GM12872 (cell line): ENCODE data around the gene NKX6-2.

Experiments
- TF ChIP-seq, protein P1 (sequence below): IDR thresholded peaks from 3 replicates; pipeline ENCODE4 v1.5.1; 2011; ENCODE audit warnings: low read depth, mild to moderate bottlenecking, low read length, moderate library complexity; ENCODE audit not compliant: insufficient read depth

The NKX6-2 gene

DNA sequence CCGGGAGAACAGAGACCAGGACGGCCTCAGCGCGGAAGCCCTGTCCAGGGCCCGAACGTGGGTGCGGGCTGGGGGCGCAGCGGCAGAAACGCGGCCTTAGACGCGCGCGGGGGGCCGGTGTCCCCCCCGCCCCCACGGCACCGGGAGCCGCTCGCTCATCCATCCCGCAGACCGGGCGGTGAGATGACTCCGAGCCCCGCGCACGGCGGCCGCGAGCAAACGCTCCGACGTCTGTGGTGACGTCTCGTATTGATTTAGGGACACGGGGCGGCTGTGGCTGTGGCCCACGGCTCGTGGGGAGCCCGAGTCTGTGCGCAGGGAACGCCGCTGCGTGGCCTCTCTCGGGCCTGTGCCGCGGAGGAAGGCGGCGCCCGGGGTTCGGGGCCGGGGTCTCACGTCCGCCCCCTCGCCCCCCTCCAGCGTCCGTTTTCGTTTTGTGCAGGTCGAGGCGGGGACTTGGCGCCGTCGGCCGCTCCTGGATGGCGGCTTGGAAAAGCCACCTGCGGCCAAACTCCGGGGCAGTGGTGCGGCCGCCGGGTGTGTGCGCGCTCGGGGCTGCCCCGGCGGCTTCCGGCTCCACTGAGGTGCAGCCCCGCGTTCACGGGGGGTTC lies 1.0 kb upstream of the NKX6-2 start:
- TF ChIP-seq, protein P1, sequence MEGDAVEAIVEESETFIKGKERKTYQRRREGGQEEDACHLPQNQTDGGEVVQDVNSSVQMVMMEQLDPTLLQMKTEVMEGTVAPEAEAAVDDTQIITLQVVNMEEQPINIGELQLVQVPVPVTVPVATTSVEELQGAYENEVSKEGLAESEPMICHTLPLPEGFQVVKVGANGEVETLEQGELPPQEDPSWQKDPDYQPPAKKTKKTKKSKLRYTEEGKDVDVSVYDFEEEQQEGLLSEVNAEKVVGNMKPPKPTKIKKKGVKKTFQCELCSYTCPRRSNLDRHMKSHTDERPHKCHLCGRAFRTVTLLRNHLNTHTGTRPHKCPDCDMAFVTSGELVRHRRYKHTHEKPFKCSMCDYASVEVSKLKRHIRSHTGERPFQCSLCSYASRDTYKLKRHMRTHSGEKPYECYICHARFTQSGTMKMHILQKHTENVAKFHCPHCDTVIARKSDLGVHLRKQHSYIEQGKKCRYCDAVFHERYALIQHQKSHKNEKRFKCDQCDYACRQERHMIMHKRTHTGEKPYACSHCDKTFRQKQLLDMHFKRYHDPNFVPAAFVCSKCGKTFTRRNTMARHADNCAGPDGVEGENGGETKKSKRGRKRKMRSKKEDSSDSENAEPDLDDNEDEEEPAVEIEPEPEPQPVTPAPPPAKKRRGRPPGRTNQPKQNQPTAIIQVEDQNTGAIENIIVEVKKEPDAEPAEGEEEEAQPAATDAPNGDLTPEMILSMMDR, result no peak

DNA sequence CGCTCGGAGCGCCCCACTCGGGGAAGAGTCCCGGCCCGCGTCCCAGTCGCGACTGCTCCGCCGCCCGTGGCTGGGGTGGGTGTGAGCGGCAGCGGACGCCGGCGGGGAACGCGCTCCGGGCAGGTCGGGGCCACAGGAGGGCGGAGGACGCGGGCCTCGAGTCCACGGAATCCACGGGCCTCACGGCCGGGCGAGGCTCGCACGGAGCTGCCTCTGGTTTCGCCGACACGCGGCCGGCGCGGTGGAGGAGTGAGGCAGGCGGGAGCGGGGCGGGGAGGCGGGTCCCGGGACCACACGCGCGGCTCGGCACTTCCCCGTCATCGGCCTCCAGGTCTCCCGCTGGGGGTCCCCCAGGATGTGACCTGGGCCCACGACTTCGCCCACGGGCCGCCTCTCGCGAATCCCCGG lies 533 bp upstream of the NKX6-2 start:
- TF ChIP-seq, protein P1, result no peak

DNA sequence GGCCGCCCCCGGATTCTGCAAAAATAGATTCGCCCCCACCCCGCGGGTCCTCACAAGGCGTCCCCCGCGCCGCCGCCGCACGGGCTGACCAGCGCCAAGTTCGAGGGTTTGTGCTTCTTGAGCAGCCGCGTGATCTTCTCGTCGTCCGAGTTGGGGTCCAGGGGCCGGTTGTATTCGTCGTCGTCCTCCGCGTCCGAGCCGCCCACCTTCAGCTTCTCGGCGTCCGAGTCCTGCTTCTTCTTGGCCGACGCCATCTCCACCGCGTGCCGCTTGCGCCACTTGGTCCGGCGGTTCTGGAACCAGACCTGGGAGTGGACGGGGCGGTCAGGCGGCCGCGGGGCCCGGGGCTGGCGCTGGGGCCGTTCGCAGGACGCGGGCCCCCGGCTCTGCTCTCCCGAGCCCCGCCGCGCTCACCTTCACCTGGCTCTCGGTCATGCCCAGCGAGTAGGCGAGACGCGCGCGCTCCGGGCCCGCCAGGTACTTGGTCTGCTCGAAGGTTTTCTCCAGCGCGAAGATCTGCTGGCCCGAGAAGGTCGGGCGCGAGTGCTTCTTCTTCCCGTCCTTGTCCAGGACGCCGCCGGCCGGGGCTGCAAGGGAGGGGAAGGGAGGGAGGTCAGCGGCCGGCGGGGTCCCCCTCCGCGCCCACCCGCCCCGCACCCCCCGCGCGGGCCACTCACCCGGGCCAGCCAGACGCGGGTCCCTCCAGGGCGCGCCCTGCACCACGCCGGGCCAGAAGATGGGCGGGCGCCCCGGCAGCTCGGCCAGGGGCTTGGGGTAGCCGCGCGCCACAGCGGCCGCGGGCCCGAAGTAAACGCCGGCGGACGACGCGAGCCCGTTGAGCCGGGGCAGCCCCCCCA lies 853 bp downstream of the NKX6-2 start:
- TF ChIP-seq, protein P1, result no peak

DNA sequence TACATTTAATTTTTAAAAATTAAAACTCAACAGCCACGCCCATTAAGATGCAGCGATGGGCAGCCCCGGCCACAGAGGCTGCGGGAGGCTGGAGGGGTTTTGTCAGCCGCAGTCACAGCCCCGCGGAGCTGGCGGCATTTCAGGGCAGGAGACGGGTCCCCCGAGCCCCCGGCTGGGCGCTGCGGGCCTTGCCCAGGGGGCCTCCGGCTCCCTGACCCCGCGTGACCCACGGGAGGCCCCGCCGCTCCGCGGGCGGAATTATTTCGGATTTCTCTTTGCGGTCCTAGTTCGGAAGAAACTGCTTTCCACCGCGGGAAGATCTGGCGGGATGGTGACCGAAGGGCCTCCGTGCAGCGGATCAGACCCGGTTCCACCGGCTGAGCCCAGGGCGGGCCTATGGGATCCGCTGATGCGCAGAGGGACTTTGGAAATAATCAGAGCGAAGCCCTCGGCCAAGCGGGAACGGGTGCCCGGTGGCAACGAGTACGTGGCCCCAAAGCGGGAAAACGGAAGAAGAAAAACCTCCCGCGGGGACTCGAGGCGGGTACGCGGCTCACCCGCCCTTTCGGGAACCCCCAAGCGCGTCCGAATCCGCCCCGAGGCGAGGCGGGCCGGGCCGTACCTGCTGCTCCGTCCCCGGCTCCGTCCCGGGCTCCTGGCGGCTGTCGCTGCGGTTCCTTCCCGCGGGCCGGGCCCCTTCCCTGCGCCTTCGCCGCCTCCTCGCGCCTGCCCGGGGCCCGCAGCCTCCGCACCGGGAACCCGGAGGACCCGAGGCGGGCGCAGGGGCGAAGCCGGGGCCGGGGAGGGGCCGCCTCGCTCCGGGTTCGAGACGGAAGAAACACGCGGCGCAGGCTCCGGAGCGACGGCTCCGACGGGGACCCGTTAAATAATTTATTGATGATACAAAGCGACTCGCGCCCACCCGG lies 1.7 kb downstream of the NKX6-2 start:
- TF ChIP-seq, protein P1, result no peak

DNA sequence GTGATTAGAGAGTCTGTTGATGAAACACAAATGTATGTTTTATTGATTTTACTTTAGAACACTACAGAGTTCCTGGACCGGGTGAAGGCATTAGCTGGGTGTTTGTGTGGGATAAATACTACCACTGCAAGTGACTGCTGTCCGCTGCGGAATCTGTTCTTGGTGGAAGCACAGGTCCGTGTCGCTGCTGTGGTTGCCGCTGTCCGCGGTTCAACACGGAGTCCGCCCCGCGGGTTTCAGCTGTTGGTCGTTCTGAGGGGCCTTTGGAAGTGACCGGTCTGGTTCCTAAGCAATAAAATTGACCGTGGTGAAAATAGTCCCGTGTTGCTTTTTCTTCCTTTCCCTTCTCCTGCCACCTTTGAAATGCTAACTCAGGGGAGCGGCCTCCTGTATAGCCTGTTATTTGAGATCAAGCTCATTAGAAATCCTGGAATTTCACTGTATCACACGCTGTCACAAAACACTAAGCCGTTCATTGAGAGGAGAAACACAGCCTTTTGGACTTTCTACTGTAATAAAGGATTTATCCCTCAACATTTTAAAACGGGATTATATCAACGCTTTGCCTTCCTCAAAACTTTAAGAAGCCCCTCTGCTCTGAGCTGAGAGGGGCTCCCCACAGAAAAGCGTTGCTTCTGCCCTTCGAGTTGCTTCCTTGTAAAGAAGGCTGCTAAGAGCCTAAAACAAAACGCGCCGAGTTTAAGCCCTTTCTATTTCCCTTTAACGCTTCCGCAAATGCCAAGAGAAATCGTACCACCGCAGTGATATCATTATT lies 2.6 kb downstream of the NKX6-2 start:
- TF ChIP-seq, protein P1, result no peak

DNA sequence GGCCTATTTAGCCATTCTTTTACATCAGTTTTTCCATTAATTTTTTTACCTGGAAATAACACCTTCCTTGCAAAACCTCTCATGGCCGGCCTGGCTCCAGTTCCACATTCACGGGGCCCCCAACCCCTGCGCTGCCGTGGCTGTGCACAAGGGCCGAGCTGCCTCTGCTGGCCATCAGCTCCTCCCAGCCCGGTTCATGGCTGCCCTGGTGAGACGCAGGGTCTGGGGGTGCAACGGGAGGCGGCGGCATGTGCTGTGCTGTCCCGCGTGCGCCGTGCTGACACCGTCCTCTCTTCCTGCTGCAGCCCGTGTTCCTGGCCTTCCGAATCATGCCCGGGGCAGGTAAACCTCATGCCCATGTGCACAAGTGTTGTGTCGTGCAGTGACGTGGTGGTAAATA lies 4.4 kb downstream of the NKX6-2 start:
- TF ChIP-seq, protein P1, result no peak
